ENCODE data around the gene ADAM11. TPM values are rescaled to one million over a fixed set of nuclear protein-coding genes. Genes with fewer than 3 reads are reported as not detected.
A peak's percentile ranks its signal among the peaks of the same experiment; 100 is the strongest.

Gene ADAM11
- total and polyA plus RNA-seq, 8 donors, result 0.13 to 4.2 (median 2.7) TPM

- Histone ChIP-seq H3K27ac (no peak overlapping the region), H3K27me3 (peaks cover 16 to 53% of the 10 kb centered on the region in 2 donors), H3K4me3 (no peak overlapping the region), H3K36me3 (no peaks in the 10 kb centered on the region), H3K9me3 (no peaks in the 10 kb centered on the region), H3K4me1 (peaks cover 7 to 14% of the 10 kb centered on the region in 2 donors)
- intact Hi-C loops (cut with DNase I), result no loop called here
- TF ChIP-seq, protein P1, sequence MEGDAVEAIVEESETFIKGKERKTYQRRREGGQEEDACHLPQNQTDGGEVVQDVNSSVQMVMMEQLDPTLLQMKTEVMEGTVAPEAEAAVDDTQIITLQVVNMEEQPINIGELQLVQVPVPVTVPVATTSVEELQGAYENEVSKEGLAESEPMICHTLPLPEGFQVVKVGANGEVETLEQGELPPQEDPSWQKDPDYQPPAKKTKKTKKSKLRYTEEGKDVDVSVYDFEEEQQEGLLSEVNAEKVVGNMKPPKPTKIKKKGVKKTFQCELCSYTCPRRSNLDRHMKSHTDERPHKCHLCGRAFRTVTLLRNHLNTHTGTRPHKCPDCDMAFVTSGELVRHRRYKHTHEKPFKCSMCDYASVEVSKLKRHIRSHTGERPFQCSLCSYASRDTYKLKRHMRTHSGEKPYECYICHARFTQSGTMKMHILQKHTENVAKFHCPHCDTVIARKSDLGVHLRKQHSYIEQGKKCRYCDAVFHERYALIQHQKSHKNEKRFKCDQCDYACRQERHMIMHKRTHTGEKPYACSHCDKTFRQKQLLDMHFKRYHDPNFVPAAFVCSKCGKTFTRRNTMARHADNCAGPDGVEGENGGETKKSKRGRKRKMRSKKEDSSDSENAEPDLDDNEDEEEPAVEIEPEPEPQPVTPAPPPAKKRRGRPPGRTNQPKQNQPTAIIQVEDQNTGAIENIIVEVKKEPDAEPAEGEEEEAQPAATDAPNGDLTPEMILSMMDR (IDR thresholded peaks at IDR 0.05), result no peak
- DNase-seq, result peak in 1 of 4 donors; percentile 26
- no peak for ATAC-seq
These were observed 4.4 kb downstream of the ADAM11 start for GRCh38 chr17:44763170-44763569.

GRCh38 chr17:44765965-44766364, 7.2 kb downstream of the ADAM11 start:
- TF ChIP-seq, protein P1 (IDR thresholded peaks at IDR 0.05), result no peak
- no peaks in the 10 kb centered on the region for H3K36me3 ChIP-seq
- no peak overlapping the region for H3K4me3 ChIP-seq
- H3K4me1 ChIP-seq, result peaks cover 0 to 5% of the 10 kb centered on the region in 2 donors
- DNase-seq (peak in 1 of 4 donors; percentile 47), ATAC-seq (no peak)
- intact Hi-C loops (cut with DNase I), result no loop called here
- H3K27ac ChIP-seq, result no peak overlapping the region
- no peaks in the 10 kb centered on the region for H3K9me3 ChIP-seq
- peaks cover 0 to 41% of the 10 kb centered on the region in 2 donors for H3K27me3 ChIP-seq

DNA sequence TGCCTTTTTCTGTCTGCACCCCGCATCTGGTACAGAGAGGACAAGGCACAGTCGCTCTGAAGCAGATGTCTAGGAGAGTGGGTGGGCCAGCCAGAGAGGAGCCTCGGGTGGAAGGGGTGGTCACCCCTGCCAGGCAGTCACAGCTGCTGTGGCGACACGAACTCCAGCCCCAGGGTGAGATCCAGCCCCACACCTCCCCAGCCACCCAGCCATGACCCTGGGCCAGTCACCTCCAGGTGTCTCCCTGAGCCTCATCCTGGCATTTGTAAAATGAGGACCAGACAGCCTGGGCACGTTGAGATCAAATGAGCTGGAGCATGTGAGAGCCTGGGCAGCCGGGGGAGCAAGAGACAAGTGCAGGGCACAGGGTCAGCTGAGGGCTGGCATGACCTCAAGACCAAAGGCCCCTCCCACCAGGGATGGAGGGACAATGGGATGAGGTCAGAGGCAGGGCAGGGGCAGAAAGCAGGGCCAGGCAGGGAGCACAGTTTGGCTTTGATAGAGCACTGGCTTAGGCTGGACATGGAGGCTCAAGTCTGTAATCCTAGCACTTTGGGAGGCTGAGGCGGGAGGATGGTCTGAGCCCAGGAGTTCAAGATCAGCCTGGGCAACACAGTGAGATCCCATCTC, 7.7 kb downstream of the ADAM11 start:
- ATAC-seq (no peak), DNase-seq (peak in 1 of 4 donors; percentile 45)
- H3K27me3 ChIP-seq, result peaks cover 0 to 36% of the 10 kb centered on the region in 2 donors
- no peaks in the 10 kb centered on the region for H3K36me3 ChIP-seq
- H3K4me3 ChIP-seq, result no peak overlapping the region
- H3K4me1 ChIP-seq, result peaks cover 0 to 5% of the 10 kb centered on the region in 2 donors
- intact Hi-C loops (cut with DNase I), result no loop called here
- no peak overlapping the region for H3K27ac ChIP-seq
- TF ChIP-seq, protein P1 (IDR thresholded peaks at IDR 0.05), result no peak
- H3K9me3 ChIP-seq, result no peaks in the 10 kb centered on the region

- no peak overlapping the region for H3K4me3 ChIP-seq
- no peaks in the 10 kb centered on the region for H3K36me3 ChIP-seq
- H3K4me1 ChIP-seq, result peaks cover 0 to 5% of the 10 kb centered on the region in 2 donors
- H3K9me3 ChIP-seq, result no peaks in the 10 kb centered on the region
- intact Hi-C loops (cut with DNase I), result no loop called here
- DNase-seq, result peak in 1 of 4 donors; percentile 57
- ATAC-seq, result no peak
- H3K27ac ChIP-seq, result no peak overlapping the region
- H3K27me3 ChIP-seq, result peaks cover 0 to 38% of the 10 kb centered on the region in 2 donors
- TF ChIP-seq, protein P1 (IDR thresholded peaks at IDR 0.05), result no peak
These were observed 8.7 kb downstream of the ADAM11 start for GRCh38 chr17:44767493-44767892.

DNA sequence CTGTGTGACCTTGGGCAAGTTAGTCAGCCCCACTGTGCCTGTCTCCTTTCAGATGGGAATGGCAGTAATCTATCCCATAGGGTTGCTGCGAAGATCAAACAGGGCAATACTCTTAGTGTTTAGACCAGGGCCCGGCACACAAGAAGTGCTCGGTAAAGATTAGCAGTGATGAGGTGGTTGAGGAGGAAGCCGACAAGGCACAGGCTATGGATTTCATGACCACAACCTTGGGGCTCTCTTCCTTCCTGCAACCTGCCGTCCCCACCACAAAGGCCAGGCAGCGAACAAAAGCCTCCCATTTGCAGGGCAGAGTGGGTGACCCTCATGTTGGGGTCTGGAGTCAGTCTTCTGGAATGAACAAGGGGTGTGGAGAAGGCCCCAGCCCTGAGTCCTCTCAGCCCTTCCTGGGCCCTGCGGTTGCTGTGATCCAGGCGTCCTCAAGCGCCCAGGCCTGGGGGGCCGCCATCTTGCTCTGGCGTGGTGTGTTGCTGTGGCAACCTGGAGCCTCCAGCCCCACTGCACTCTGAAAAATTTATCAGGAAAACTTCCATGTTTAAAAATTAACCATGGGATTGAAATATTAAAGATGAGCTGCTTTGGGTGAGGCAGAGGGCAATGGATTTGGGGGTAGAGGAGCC, 9.8 kb downstream of the ADAM11 start:
- Histone ChIP-seq H3K27me3 (peaks cover 0 to 50% of the 10 kb centered on the region in 2 donors), H3K9me3 (no peaks in the 10 kb centered on the region), H3K4me3 (no peak overlapping the region), H3K27ac (no peak overlapping the region), H3K4me1 (peaks cover 0 to 5% of the 10 kb centered on the region in 2 donors), H3K36me3 (no peaks in the 10 kb centered on the region)
- intact Hi-C loops (cut with DNase I), result no loop called here
- no peak for ATAC-seq
- DNase-seq, result no peak
- TF ChIP-seq, protein P1 (IDR thresholded peaks at IDR 0.05), result no peak
